ENCODE measurements around the gene CACNA1C. TPM values are rescaled to one million over a fixed set of nuclear protein-coding genes. Genes with fewer than 3 reads are reported as not detected.
"Not testable (repeated sequence)": the region's sequence is repeated elsewhere in the genome, so short reads cannot be mapped to it uniquely, and the experiment has no call there.

CACNA1C gene
- total and polyA plus RNA-seq, 4 donors = 14.8 to 22.2 (median 18.3) TPM

DNA sequence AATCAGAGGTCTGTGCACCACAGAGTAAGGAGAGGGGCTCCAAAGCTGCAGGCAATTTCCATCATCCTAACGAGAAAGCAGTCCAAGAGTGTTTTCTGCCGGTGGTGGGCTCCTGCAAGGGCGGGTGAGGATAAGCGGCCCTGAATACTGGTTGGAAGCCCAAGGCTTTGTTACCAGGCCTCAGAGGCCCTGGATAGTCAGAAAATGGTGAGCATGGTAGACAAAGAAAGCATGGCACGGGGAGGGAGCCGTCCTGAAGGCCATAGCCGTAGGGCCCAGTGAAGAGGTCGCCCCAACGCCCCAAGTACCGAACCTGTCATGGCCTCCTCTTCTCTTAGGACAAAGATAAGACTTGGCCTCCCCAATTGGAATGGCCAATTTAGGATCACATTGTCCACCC lies 435.3 kb downstream of the CACNA1C start:
- Histone ChIP-seq H3K36me3 (ENCODE audit: control insufficient read depth, insufficient read depth, low read length) (peaks cover 15% of the 10 kb centered on the region), H3K27me3 (ENCODE audit: control insufficient read depth, insufficient read depth, low read length) (no peaks in the 10 kb centered on the region), H3K27ac (ENCODE audit: low read depth, low read length) (no peak overlapping the region), H3K4me3 (ENCODE audit: low read depth, low read length) (no peak overlapping the region), H3K9me3 (ENCODE audit: control insufficient read depth, insufficient read depth, low read length) (no peaks in the 10 kb centered on the region), H3K4me1 (ENCODE audit: control insufficient read depth, insufficient read depth, low read length) (peaks cover 24% of the 10 kb centered on the region)
- 91% methylated on average over 8 of the region's 10 CpGs for WGBS (ENCODE audit: insufficient coverage)
- no peak for DNase-seq (ENCODE audit: low read depth in 4 of 6, low spot score in 6 of 6)

DNA sequence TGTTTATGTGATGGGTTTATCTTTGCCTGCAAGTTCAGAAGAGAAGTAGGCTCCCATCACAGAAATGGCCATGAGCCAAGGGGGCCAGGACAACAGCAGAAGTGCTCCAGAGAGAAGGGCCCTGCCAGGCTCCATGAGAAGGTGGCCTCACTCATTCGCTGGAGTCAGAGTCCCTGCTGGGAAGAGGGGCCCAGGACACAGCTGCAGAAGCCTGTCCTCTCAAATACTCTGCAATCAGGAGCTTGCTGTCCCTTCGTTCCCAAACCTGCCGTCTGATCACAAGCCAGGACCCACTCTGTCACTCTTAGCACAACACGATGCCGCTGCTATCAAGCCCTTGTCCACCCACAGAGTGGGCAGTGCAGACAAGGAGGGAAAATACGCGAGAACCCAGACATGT lies 435.8 kb downstream of the CACNA1C start:
- H3K27ac ChIP-seq (ENCODE audit: low read depth, low read length) = no peak overlapping the region
- H3K4me1 ChIP-seq (ENCODE audit: control insufficient read depth, insufficient read depth, low read length) = peaks cover 28% of the 10 kb centered on the region
- 77% methylated on average over 5 of the region's 7 CpGs for WGBS (ENCODE audit: insufficient coverage)
- H3K27me3 ChIP-seq (ENCODE audit: control insufficient read depth, insufficient read depth, low read length) = no peaks in the 10 kb centered on the region
- H3K4me3 ChIP-seq (ENCODE audit: low read depth, low read length) = no peak overlapping the region
- H3K9me3 ChIP-seq (ENCODE audit: control insufficient read depth, insufficient read depth, low read length) = no peaks in the 10 kb centered on the region
- DNase-seq (ENCODE audit: low read depth in 4 of 6, low spot score in 6 of 6) = no peak
- peaks cover 20% of the 10 kb centered on the region for H3K36me3 ChIP-seq (ENCODE audit: control insufficient read depth, insufficient read depth, low read length)

DNA sequence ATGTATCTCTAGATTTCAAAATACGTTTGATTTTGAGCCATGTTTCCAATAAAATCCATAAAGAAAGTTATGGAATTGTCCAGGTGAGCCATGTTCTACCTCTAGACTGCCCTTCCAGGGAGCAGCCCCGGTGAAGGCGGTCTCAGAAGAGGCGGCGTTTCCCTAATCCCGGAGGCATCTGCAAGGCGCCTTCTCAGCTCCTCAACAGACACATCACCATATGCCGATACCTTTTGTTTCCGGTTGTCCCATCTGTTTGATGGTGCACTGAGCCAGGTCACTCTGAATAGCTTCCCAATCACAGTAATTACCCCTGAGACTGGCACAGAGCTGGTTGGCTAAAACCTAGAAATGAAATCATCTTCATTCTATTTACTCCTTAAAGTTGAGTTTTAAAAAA lies 436.5 kb downstream of the CACNA1C start:
- no peaks in the 10 kb centered on the region for H3K27me3 ChIP-seq (ENCODE audit: control insufficient read depth, insufficient read depth, low read length)
- H3K4me3 ChIP-seq (ENCODE audit: low read depth, low read length) = no peak overlapping the region
- DNase-seq (ENCODE audit: low read depth in 4 of 6, low spot score in 6 of 6) = peak in 2 of 6 donors; percentile 42 to 90
- H3K27ac ChIP-seq (ENCODE audit: low read depth, low read length) = no peak overlapping the region
- no peaks in the 10 kb centered on the region for H3K9me3 ChIP-seq (ENCODE audit: control insufficient read depth, insufficient read depth, low read length)
- WGBS (ENCODE audit: insufficient coverage) = 55% methylated on average over 9 of the region's 9 CpGs
- peaks cover 28% of the 10 kb centered on the region for H3K4me1 ChIP-seq (ENCODE audit: control insufficient read depth, insufficient read depth, low read length)
- peaks cover 20% of the 10 kb centered on the region for H3K36me3 ChIP-seq (ENCODE audit: control insufficient read depth, insufficient read depth, low read length)

DNA sequence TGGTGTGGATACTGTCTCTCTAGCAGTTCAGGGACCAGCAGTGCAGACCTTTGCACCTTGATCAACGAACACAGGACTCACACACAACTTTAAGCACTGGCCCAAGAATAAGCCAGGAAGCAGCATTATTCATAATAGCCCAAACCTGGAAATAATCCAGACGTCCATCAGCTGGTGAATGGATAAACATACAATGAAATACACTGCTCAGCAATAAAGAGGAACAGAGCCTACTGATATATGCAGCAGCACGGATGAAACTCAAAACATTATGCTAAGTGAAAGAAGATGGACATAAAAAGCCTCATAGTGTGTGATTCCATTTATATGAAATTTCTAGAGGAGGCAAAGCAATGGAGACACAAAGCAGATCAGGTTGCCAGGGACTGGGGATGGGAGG lies 438.0 kb downstream of the CACNA1C start:
- no peaks in the 10 kb centered on the region for H3K9me3 ChIP-seq (ENCODE audit: control insufficient read depth, insufficient read depth, low read length)
- no peak overlapping the region for H3K4me3 ChIP-seq (ENCODE audit: low read depth, low read length)
- WGBS (ENCODE audit: insufficient coverage) = 60% methylated on average over 1 of the region's 3 CpGs
- H3K27me3 ChIP-seq (ENCODE audit: control insufficient read depth, insufficient read depth, low read length) = no peaks in the 10 kb centered on the region
- H3K4me1 ChIP-seq (ENCODE audit: control insufficient read depth, insufficient read depth, low read length) = peaks cover 22% of the 10 kb centered on the region
- peaks cover 19% of the 10 kb centered on the region for H3K36me3 ChIP-seq (ENCODE audit: control insufficient read depth, insufficient read depth, low read length)
- no peak overlapping the region for H3K27ac ChIP-seq (ENCODE audit: low read depth, low read length)
- DNase-seq (ENCODE audit: low read depth in 4 of 6, low spot score in 6 of 6) = peak in 2 of 6 donors; percentile 59 to 73

DNA sequence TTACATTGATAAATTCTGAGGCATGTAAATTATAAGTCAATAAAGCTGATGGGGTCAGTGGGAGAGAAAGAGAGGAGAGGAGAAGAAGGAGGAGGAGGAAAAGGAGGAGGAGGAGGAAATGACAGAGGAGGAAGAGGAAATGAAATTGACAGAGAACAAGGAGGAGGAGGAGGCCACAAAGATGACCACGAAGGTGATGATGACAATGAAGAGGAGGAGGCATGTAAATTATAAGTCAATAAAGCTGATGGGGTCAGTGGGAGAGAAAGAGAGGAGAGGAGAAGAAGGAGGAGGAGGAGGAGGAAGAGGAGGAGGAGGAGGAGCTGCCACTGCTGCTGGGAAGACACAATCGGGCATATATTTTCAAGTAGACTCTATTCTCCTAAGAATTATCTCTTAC lies 438.6 kb downstream of the CACNA1C start:
- Histone ChIP-seq H3K4me1 (ENCODE audit: control insufficient read depth, insufficient read depth, low read length) (peaks cover 18% of the 10 kb centered on the region), H3K36me3 (ENCODE audit: control insufficient read depth, insufficient read depth, low read length) (peaks cover 14% of the 10 kb centered on the region)
- not testable (repeated sequence) for H3K4me3 ChIP-seq (ENCODE audit: low read depth, low read length); DNase-seq (ENCODE audit: low read depth in 4 of 6, low spot score in 6 of 6); H3K27ac ChIP-seq (ENCODE audit: low read depth, low read length); H3K27me3 ChIP-seq (ENCODE audit: control insufficient read depth, insufficient read depth, low read length); H3K9me3 ChIP-seq (ENCODE audit: control insufficient read depth, insufficient read depth, low read length)
- WGBS (ENCODE audit: insufficient coverage) = 45% methylated on average over 1 of the region's 2 CpGs

DNA sequence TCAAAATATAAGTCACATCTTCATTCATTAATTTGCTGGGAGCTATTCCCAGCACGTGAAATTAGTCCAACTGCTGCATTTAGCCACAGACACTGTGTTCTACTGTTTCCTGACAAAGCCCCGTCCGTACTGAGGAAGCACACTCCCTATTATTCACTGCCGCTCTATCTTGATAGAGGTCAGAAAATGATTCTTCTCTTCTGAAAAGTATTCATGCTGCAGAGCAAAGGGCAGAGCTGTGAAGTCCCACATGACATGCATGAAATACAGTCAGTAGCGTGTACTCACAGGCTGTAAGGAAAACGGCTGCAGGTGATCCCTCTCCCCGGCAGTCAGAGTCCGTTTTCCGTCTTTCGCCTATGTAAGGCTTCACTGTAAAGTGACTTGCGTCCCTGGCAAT lies 439.4 kb downstream of the CACNA1C start:
- peak in 2 of 6 donors; percentile 22 to 52 for DNase-seq (ENCODE audit: low read depth in 4 of 6, low spot score in 6 of 6)
- Histone ChIP-seq H3K9me3 (ENCODE audit: control insufficient read depth, insufficient read depth, low read length) (no peaks in the 10 kb centered on the region), H3K27ac (ENCODE audit: low read depth, low read length) (no peak overlapping the region), H3K27me3 (ENCODE audit: control insufficient read depth, insufficient read depth, low read length) (no peaks in the 10 kb centered on the region), H3K4me3 (ENCODE audit: low read depth, low read length) (no peak overlapping the region), H3K4me1 (ENCODE audit: control insufficient read depth, insufficient read depth, low read length) (peaks cover 14% of the 10 kb centered on the region), H3K36me3 (ENCODE audit: control insufficient read depth, insufficient read depth, low read length) (peaks cover 10% of the 10 kb centered on the region)
- WGBS (ENCODE audit: insufficient coverage) = 48% methylated on average over 6 of the region's 11 CpGs

DNA sequence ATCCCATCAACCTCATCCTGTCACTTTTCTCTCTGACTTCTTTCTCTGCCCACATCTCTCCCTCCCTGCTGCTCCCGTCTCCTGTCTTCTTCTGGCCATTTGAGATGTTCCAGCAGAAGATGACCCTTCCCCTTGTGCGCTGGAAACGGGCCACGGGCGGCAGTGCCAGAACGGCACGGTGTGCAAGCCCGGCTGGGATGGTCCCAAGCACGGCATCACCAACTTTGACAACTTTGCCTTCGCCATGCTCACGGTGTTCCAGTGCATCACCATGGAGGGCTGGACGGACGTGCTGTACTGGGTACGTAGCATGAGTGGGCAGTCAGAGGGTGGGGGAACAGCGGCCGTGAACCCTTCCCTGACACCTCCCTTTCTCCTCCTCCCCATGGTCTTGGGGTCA lies 440.3 kb downstream of the CACNA1C start:
- no peaks in the 10 kb centered on the region for H3K9me3 ChIP-seq (ENCODE audit: control insufficient read depth, insufficient read depth, low read length)
- H3K36me3 ChIP-seq (ENCODE audit: control insufficient read depth, insufficient read depth, low read length) = peaks cover 9% of the 10 kb centered on the region
- no peak for DNase-seq (ENCODE audit: low read depth in 4 of 6, low spot score in 6 of 6)
- WGBS (ENCODE audit: insufficient coverage) = 89% methylated on average over 7 of the region's 16 CpGs
- H3K27ac ChIP-seq (ENCODE audit: low read depth, low read length) = no peak overlapping the region
- no peak overlapping the region for H3K4me3 ChIP-seq (ENCODE audit: low read depth, low read length)
- H3K4me1 ChIP-seq (ENCODE audit: control insufficient read depth, insufficient read depth, low read length) = peaks cover 14% of the 10 kb centered on the region
- H3K27me3 ChIP-seq (ENCODE audit: control insufficient read depth, insufficient read depth, low read length) = no peaks in the 10 kb centered on the region

DNA sequence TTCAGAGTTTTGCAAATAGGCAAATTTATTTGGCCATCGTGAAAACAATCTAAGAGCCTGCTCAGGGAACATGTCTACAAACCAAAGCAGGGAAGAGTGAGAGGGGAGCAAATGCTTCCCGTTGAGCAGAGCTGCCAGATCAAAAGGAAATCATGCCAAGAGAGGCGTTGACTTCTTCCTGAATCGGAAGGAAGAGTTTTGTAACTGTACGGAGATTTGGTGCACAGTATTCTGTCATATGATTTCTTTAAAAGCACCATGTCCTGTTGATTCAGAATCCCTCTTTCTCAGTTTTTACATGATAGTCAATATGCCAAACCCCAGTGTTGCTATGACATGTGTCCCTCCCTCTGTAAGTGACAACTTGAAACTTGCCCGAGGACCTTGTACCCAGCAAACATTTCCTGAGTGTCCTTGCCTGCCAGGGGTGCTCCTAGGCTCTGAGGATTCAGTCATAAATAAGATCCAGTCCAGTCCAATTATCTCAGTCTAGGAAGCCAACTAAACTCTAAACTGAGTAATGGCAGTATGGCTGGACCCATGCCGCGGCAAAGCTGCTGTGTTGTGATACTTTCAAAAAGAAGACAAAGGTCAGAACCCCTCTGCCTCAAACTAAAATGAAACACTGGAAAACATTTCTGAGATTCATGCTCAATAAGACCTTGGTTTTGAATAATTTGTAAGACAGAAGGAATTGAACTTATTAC lies 441.9 kb downstream of the CACNA1C start:
- peaks cover 14% of the 10 kb centered on the region for H3K4me1 ChIP-seq (ENCODE audit: control insufficient read depth, insufficient read depth, low read length)
- no peak overlapping the region for H3K27ac ChIP-seq (ENCODE audit: low read depth, low read length)
- peak in 1 of 6 donors; percentile 90 for DNase-seq (ENCODE audit: low read depth in 4 of 6, low spot score in 6 of 6)
- no peak overlapping the region for H3K4me3 ChIP-seq (ENCODE audit: low read depth, low read length)
- WGBS (ENCODE audit: insufficient coverage) = 59% methylated on average over 4 of the region's 8 CpGs
- H3K9me3 ChIP-seq (ENCODE audit: control insufficient read depth, insufficient read depth, low read length) = no peaks in the 10 kb centered on the region
- peaks cover 6% of the 10 kb centered on the region for H3K36me3 ChIP-seq (ENCODE audit: control insufficient read depth, insufficient read depth, low read length)
- H3K27me3 ChIP-seq (ENCODE audit: control insufficient read depth, insufficient read depth, low read length) = no peaks in the 10 kb centered on the region

DNA sequence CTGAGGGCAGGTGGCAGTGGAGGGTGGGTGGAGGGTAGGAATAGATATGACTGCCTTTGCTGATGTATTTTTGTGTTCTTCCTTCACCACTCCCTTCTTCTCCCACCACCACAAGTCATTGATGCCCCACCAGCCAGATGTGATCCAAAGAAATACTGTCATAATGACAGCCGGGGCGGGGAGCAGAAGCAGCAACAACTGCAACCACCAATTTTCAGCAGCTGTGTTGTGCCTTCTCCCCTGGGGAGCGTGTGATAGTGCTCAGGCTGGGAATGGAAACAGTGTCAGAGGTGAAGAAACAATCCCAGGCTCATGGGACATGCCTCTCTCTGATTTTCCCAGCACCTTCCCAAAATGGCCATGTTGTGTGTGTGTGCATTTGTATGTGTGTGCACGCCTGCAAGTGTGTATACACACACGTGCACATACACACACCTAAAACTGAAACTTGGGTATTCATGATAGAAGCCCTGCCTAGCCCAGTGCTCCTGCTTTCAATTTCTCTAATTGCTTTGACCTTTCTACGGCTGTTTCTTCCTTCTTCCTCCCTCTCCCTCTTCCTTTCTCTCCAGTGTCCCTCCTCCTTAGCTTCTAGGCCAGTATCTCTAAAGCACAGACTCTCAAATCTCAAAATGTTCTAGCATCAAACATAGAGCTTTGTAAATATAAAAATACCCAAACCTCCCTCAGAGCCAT lies 442.8 kb downstream of the CACNA1C start:
- Histone ChIP-seq H3K4me1 (ENCODE audit: control insufficient read depth, insufficient read depth, low read length) (peaks cover 14% of the 10 kb centered on the region), H3K36me3 (ENCODE audit: control insufficient read depth, insufficient read depth, low read length) (peaks cover 13% of the 10 kb centered on the region), H3K27ac (ENCODE audit: low read depth, low read length) (no peak overlapping the region), H3K27me3 (ENCODE audit: control insufficient read depth, insufficient read depth, low read length) (no peaks in the 10 kb centered on the region), H3K9me3 (ENCODE audit: control insufficient read depth, insufficient read depth, low read length) (no peaks in the 10 kb centered on the region), H3K4me3 (ENCODE audit: low read depth, low read length) (no peak overlapping the region)
- DNase-seq (ENCODE audit: low read depth in 4 of 6, low spot score in 6 of 6) = no peak
- 40% methylated on average over 1 of the region's 6 CpGs for WGBS (ENCODE audit: insufficient coverage)
